Activated T-helper 1 cell treated with anti-CD3 and anti-CD28 coated beads, Interleukin-12 subunit alpha, Interleukin-12 subunit beta, Interleukin-2, Interleukin-4 antibody, amounts not matched to agents 30 ng/mL and 10 ng/mL and 1 ng/mL, durations not matched to agents 14 hours and 24 hours and 36 hours (primary cell): ENCODE results near the gene APOBEC3G. TPM values are rescaled to one million over a fixed set of nuclear protein-coding genes. Genes with fewer than 3 reads are reported as not detected.

Source experiments
- DNase-seq: peaks from one replicate; pipeline ENCODE4 v3.0.0; 2021; ENCODE audit warnings: low spot score
- H3K27ac Mint-ChIP-seq: one replicate; pipeline ENCODE4 v1.8.0; 2021; ENCODE audit warnings: mild to moderate bottlenecking, mixed read lengths
- H3K27me3 Mint-ChIP-seq: one replicate; pipeline ENCODE4 v1.8.0; 2022; ENCODE audit warnings: mild to moderate bottlenecking, moderate library complexity, mixed read lengths; ENCODE audit not compliant: insufficient read depth
- H3K36me3 Mint-ChIP-seq: one replicate; pipeline ENCODE4 v1.8.0; 2021; ENCODE audit warnings: low read depth, mixed read lengths
- H3K4me1 Mint-ChIP-seq: one replicate; pipeline ENCODE4 v1.8.0; 2021; ENCODE audit warnings: low read depth, mixed read lengths
- H3K4me3 Mint-ChIP-seq: one replicate; pipeline ENCODE4 v1.8.0; 2021; ENCODE audit warnings: mild to moderate bottlenecking, moderate library complexity, mixed read lengths
- H3K9me3 Mint-ChIP-seq: one replicate; pipeline ENCODE4 v1.8.0; 2021; ENCODE audit warnings: mixed read lengths
- intact Hi-C: fragments of 100-400 bp; cut with micrococcal nuclease; formaldehyde crosslinking; loops from one replicate; pipeline ENCODE4 v1.15.1; 2024
- total RNA-seq: library from RNA; stranded (reverse); gene quantifications from 2 replicates; pipeline ENCODE4 v1.2.3, GENCODE V29; 2022

The APOBEC3G gene
- total RNA-seq, 1 donor from 2014 or later = 53.7 TPM

DNA sequence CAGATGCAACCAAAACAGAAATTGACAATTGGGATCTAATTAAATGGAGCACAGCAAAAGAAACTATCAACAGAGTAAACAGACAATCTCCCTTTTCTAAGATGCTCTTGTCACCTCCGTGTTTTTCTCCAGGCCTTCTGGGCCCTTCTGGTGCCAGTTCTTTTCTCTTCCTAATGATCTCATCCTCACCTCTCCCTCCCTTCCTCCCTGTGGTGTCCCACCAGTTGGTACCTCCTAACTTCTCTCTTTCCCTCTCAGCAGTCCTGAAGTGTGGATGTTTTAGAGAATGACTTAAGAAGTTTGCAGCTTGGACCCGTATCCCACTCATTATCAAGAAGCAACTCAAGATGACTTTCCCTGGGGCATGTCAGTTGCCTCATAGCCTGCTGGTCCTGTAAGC lies 26.4 kb downstream of the APOBEC3G start:
- DNase-seq = no peak
- intact Hi-C loops = no loop called here
- Mint-ChIP-seq H3K27ac (no peak overlapping the region), H3K4me1 (peaks cover 28% of the 10 kb centered on the region), H3K27me3 (no peaks in the 10 kb centered on the region), H3K9me3 (no peaks in the 10 kb centered on the region), H3K36me3 (peaks cover 6% of the 10 kb centered on the region), H3K4me3 (no peak overlapping the region)

DNA sequence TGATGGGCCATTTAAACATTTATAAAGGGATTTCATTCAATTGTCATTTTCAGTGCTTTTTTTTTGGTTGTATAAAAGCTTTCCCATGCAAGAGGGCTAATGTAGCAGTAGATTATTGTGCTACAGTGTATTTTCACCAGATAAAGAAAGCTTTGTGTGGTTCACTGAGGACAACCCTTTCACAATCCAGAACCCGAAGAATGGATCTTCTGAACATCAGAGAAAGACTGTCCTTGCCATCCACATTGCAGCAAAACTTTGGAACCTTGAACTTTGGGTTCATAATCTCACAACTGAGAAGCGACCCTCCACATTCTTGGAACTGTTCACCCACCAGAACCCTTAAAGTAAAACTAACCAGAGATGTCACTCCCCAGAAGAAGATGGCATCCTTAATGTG lies 29.3 kb downstream of the APOBEC3G start:
- intact Hi-C loops = no loop called here
- H3K4me3 Mint-ChIP-seq = no peak overlapping the region
- H3K9me3 Mint-ChIP-seq = no peaks in the 10 kb centered on the region
- peaks cover 7% of the 10 kb centered on the region for H3K4me1 Mint-ChIP-seq
- no peak overlapping the region for H3K27ac Mint-ChIP-seq
- H3K27me3 Mint-ChIP-seq = no peaks in the 10 kb centered on the region
- no peak for DNase-seq
- peaks cover 4% of the 10 kb centered on the region for H3K36me3 Mint-ChIP-seq

DNA sequence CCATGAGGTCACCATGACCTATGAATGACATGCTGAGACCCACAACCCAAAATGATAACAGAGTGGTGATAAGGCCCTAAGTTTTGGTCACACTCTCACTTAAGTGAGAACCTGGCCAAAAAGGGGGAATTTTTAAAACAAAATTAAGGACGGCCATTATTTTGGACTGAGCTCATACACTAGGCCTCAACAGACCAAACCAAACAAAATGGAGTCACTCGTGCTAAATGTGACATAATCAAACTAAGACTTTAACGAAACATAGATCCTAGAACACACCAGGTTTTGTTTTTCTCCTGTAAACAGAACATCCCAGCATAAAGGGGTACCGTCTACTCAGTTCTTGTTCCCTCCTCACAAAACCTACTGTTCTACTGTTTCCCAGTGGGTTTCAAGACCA lies 31.4 kb downstream of the APOBEC3G start:
- Mint-ChIP-seq H3K4me3 (no peak overlapping the region), H3K4me1 (peaks cover 10% of the 10 kb centered on the region), H3K27me3 (no peaks in the 10 kb centered on the region), H3K36me3 (peaks cover under 1% of the 10 kb centered on the region), H3K27ac (no peak overlapping the region), H3K9me3 (no peaks in the 10 kb centered on the region)
- DNase-seq = no peak
- intact Hi-C loops = no loop called here

DNA sequence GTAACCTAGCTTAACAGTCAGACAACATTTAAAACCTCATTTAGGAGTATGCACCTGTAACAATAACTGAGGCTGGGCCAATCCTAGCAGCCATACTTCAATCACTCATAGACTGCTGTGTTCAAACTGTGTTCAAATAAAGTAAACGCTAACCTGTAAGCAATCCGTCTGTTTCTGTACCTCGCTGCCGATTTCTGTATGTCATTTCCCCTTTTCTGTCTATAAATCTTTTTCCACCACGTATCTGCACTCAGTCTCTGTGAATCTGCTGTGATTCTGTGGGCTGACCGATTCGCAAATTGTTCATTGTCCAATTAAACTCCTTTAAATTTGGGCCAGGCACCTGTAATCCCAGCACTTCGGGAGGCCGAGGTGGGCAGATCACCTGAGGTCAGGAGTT lies 32.3 kb downstream of the APOBEC3G start:
- DNase-seq = no peak
- H3K36me3 Mint-ChIP-seq = no peaks in the 10 kb centered on the region
- peaks cover 14% of the 10 kb centered on the region for H3K4me1 Mint-ChIP-seq
- no peak overlapping the region for H3K27ac Mint-ChIP-seq
- no peaks in the 10 kb centered on the region for H3K27me3 Mint-ChIP-seq
- no peak overlapping the region for H3K4me3 Mint-ChIP-seq
- H3K9me3 Mint-ChIP-seq = no peaks in the 10 kb centered on the region
- intact Hi-C loops = no loop called here

DNA sequence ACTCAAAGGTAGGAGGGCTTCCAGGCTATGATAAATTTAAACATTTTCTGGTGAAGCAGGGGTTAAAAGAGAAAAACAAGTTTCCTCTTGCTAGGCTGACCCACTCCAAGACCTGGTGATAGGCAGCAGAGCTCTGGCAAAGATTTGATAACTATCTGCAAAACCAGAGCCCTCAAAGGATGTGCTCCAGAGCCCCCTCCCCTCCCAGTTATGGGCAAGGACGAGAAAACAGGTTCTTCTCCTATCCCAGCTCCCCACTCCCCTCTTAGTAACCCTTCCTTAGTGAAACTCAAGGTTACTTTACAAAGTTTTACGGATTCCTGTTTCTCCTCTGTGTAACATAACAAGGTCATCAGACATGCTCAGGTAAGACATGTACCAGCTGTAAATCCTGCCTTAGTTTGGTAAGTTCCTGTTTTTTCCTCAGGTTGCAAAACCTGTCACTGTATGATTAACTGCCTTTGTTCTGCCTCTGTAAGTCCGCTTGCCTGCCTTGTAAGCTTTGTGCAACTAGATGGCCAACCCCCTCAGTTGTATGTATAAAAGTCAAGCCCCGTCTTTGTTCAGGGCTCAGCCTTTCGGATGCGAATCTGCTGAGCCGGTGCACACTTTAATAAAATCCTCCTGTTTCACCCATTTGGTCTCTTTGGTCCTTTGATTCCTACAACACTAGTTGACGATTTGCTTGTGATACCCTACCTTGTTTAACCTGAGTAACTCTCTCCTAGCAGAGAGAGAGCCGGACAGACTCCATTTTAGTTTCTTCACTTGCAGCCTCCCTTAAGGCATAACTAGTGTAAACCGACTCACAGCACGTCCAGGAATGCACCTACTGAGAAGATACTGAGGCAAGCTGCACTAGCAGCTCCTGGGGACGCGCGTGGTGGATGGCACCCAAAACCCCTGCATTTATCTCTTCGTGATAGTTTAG lies 33.8 kb downstream of the APOBEC3G start:
- H3K4me3 Mint-ChIP-seq = no peak overlapping the region
- no peak for DNase-seq
- H3K36me3 Mint-ChIP-seq = no peaks in the 10 kb centered on the region
- no peak overlapping the region for H3K27ac Mint-ChIP-seq
- no peaks in the 10 kb centered on the region for H3K27me3 Mint-ChIP-seq
- H3K4me1 Mint-ChIP-seq = peaks cover 28% of the 10 kb centered on the region
- intact Hi-C loops = no loop called here
- no peaks in the 10 kb centered on the region for H3K9me3 Mint-ChIP-seq

DNA sequence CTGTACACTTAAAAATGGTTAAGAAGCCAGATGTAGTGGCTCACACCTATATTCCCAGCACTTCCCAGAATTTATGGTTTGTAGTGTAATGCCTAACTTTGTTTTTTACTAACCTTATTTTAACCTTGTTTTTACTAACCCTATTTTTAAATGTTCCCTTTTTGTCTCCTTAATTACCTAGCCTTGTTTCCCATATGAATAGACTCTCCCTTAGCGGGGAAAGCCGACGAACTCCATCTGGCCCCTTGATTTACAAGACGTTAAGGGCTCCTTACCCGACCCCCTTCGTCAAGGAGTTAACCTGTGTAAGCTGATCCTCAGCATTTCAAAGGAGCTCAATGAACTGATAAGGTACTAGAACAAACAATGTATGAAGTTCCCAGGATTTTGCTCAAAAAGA lies 37.0 kb downstream of the APOBEC3G start:
- Mint-ChIP-seq H3K4me1 (peaks cover 54% of the 10 kb centered on the region), H3K36me3 (no peaks in the 10 kb centered on the region), H3K27me3 (no peaks in the 10 kb centered on the region), H3K27ac (no peak overlapping the region), H3K4me3 (no peak overlapping the region), H3K9me3 (no peaks in the 10 kb centered on the region)
- DNase-seq = no peak
- intact Hi-C loops = no loop called here

DNA sequence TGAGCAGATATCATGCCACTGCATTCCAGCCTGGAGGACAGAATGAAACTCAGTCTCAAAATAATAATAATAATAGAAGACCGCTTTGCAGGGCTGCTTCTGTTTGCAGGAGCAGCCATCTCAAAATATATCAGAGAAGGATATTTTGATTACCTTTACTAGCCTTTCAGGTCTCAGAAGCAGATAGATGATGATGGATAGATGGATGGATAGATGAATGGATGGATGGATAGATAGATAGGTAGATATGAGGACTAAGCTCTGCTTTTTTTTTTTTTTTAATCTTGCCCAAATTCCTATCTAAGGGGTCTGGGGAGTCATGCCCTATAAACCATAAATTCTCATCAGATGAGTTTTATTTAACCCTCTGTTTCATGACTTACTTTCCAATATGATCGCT lies 38.5 kb downstream of the APOBEC3G start:
- H3K36me3 Mint-ChIP-seq = no peaks in the 10 kb centered on the region
- H3K9me3 Mint-ChIP-seq = no peaks in the 10 kb centered on the region
- intact Hi-C loops = no loop called here
- no peak for DNase-seq
- no peak overlapping the region for H3K4me3 Mint-ChIP-seq
- H3K27ac Mint-ChIP-seq = peak overlapping the region; percentile 50
- H3K4me1 Mint-ChIP-seq = peaks cover 54% of the 10 kb centered on the region
- no peaks in the 10 kb centered on the region for H3K27me3 Mint-ChIP-seq

DNA sequence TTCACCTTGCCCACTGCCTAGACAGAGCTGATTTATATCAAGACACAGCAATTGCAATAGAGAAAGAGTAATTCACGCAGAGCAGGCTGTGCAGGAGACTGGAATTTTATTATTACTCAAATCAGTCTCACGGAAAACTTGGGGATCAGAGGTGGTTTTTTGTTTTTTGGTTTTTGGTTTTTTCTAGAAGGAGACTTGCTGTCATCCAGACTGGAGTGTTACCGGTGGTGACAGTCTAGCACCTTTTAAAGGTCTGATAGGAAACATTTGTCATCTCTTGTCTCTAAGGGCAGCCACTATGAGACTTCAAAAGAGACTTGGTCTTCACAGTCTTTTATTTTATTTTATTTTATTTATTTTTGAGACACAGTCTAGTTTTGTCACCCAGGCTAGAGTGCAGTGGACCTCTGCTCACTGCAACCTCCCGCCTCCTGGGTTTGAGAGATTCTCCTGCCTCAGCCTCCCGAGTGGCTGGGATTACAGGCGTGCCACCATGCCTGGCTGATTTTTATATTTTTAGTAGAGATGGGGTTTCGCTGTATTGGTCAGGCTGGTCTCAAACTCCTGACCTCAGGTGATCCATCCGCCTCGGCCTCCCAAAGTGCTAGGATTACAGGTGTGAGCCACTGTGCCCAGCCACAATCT lies 39.0 kb downstream of the APOBEC3G start:
- no peak for DNase-seq
- intact Hi-C loops = loop anchor here (1.0 to 2.0 kb wide), 3 partner anchors 49 to 242 kb away; partner anchors contain the start of gene APOBEC3C
- Mint-ChIP-seq H3K9me3 (no peaks in the 10 kb centered on the region), H3K27me3 (no peaks in the 10 kb centered on the region), H3K4me1 (peaks cover 52% of the 10 kb centered on the region), H3K36me3 (no peaks in the 10 kb centered on the region), H3K4me3 (no peak overlapping the region), H3K27ac (peak overlapping the region; percentile 78)

DNA sequence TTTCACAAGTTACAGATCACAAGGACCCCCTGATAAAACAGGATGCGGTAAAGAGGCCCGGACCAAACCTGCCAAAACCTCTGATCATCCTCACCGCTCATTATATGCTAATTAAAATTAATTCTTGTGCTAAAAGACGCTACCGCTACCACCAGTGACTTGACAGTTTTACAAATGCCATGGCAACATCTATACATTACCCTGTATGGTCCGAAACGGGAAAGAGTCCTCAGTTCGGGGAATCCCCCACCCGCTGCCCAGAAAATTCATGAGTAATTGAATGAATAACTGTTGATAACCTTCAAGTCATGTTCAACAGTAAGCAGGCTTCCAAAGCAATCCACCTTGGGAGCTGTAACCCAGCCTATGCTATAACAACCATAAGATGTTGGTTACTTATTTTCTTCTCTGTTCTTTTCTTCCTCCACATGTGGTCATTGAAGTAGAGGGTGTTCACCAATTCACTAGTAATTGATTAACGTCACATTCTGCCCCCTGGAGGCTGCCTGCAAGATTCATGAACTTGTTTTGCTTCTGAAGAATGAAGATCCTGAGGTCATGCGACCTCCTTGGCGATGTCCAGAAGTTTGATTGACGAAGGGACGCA lies 40.6 kb downstream of the APOBEC3G start:
- H3K27me3 Mint-ChIP-seq = no peaks in the 10 kb centered on the region
- peak overlapping the region; percentile 45 for H3K4me3 Mint-ChIP-seq
- H3K27ac Mint-ChIP-seq = peak overlapping the region; percentile 86
- H3K4me1 Mint-ChIP-seq = peaks cover 61% of the 10 kb centered on the region
- intact Hi-C loops = loop anchor here (1.0 to 2.0 kb wide), 6 partner anchors 18 to 110 kb away; partner anchors contain the start of genes APOBEC3C and APOBEC3G
- DNase-seq = peak; percentile 53
- H3K9me3 Mint-ChIP-seq = no peaks in the 10 kb centered on the region
- no peaks in the 10 kb centered on the region for H3K36me3 Mint-ChIP-seq

DNA sequence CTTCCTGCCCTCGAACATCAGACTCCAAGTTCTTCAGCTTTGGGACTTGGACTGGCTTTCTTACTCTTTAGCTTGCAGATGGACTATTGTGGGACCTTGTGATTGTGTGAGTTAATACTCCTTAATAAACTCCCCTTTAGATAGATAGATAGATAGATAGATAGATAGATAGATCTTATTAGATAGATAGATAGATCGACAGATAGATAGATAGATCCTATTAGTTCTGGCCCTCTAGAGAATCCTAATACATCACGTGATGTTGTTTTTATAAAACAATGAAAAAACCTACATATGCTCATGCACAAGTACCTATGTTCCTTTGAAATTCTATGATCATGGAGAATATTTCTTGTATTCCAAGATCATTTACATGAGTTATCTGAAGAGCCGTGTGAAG lies 43.9 kb downstream of the APOBEC3G start:
- H3K36me3 Mint-ChIP-seq = no peaks in the 10 kb centered on the region
- no peak for DNase-seq
- H3K27me3 Mint-ChIP-seq = no peaks in the 10 kb centered on the region
- H3K4me1 Mint-ChIP-seq = peaks cover 39% of the 10 kb centered on the region
- intact Hi-C loops = no loop called here
- no peaks in the 10 kb centered on the region for H3K9me3 Mint-ChIP-seq
- peak overlapping the region; percentile 4 for H3K27ac Mint-ChIP-seq
- no peak overlapping the region for H3K4me3 Mint-ChIP-seq

DNA sequence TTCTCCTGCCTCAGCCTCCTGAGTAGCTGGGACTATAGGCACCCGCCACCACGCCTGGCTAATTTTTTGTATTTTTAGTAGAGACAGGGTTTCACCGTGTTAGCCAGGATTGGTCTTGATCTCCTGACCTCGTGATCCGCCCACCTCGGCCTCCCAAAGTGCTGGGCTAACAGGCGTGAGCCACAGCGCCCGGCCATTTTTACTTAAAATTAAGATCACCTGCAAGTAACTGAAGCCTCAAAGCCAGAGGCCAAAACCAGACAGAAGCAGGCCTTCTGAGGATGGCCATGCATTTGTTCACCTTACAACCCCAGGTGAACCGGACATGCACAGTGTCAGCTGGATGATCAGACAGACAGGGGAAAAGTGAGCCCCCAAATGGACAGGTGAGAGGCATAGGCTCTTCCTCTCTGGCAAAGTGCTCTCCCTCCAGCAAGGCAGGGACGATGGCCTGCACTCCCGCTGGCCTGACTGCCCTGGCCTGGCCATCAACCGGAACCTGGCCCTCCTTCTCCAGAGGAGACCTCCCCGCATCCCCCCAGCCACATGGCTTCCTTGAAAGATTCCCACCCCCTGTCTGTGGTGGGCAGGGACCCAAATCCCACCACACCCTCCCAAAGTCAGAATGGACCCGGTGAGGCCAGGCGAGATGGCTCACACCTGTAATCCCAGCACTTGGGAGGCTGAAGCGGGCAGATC lies 45.8 kb downstream of the APOBEC3G start:
- DNase-seq = no peak
- no peak overlapping the region for H3K27ac Mint-ChIP-seq

DNA sequence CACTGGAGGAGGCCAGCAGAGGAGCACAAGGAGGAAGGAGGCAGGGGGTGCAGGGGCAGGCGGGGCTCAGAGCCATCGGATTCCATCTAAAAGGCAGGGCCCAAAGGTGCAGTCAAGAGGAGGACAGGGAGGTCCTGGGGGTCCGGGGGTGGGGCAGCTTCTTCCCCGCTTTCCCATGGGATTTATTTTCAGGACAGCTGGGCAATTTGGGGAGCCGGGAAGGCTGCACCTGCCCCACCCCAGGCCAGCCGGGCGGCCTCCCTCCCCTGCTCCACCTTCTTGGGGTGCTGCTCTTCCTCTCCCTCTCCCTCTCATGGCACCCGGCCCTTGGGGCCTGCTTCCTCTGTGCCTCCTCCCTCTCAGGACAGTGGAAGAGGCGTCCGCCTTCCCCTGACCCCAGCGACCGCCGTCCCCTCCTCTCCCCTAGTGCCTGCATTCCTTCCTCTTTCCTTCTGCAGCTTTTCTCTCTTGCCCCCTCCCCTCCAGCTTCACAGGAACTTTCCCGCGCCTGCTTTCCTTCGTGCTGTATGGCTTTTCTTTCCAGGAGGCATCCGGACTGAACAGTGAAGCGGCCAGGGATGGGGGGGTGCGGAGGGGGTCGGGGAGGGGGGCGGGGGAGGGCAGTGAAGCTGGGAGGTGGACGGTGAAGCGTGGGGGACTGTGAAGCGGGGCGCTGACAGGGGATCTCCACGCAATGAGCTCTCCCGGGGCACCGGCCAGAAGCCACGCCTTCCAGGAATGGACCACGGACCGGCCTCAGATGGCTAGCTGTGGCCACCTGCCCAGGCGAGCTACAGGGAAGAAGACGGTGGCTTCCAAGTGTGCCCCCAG lies 46.9 kb downstream of the APOBEC3G start:
- no peak for DNase-seq
- H3K36me3 Mint-ChIP-seq = no peaks in the 10 kb centered on the region
- no peak overlapping the region for H3K27ac Mint-ChIP-seq
- H3K9me3 Mint-ChIP-seq = no peaks in the 10 kb centered on the region
- H3K4me1 Mint-ChIP-seq = peaks cover 15% of the 10 kb centered on the region
- H3K27me3 Mint-ChIP-seq = no peaks in the 10 kb centered on the region
- H3K4me3 Mint-ChIP-seq = no peak overlapping the region
- intact Hi-C loops = no loop called here

More for the DNA sequence above, 45.8 kb downstream of the APOBEC3G start:
- Mint-ChIP-seq H3K4me3 (no peak overlapping the region), H3K9me3 (no peaks in the 10 kb centered on the region), H3K36me3 (no peaks in the 10 kb centered on the region), H3K27me3 (no peaks in the 10 kb centered on the region), H3K4me1 (peaks cover 21% of the 10 kb centered on the region)
- intact Hi-C loops = loop anchor here (1.0 kb wide), 1 partner anchor 116 kb away; no protein-coding TSS in a partner anchor
